C1 segment of cervical spinal cord (tissue), 14 donors: Measurements from ENCODE around the gene DHRS13.
"Not testable (repeated sequence)": the region's sequence is repeated elsewhere in the genome, so short reads cannot be mapped to it uniquely, and the experiment has no call there.

ENCODE experiments used
- DNase-seq, 14 donors: peaks; one replicate each; lab custom pipeline; 2025; lab: John Stamatoyannopoulos, UW

DHRS13 gene

GRCh38 chr17:28885363-28885762, 17.5 kb downstream of the DHRS13 start:
- no peak for DNase-seq

DNA sequence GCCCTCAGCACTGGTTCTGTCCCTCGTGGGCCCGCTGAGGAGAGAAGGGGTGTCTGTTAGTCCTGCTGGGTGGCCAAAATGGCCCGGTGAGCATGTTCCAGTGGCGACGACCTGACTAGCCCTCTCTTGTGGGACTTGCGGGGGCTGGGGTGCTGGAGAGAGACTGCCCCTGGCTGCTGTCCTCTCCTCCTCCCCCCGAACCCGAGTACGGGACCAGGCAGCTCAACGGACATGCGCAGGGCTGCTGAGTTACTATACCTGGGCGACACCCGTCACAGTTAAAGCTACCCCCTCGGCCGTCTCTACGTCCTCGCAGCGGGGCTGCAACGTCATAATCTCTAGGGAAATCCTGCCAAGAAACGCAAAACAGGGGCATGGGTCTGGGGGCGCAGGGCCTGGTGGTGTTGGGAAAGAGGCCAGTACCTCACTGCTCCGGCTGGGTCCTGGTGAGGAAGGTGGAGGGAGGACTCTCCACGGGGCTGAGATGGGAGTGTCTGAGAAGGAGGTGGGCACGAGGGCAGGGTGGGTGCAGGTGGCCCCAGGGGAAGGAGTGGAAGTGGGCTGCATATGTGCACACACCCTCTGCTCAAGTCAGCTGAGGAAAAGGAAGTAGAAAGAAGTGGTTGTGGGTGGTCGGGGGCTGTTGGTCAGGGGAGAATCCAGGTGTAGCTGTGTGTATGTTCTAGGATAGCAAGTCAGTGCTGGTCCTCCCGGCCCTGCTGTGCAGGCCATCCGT, 18.7 kb downstream of the DHRS13 start:
- no peak for DNase-seq

GRCh38 chr17:28882154-28882895, 20.6 kb downstream of the DHRS13 start:
- no peak for DNase-seq

DNA sequence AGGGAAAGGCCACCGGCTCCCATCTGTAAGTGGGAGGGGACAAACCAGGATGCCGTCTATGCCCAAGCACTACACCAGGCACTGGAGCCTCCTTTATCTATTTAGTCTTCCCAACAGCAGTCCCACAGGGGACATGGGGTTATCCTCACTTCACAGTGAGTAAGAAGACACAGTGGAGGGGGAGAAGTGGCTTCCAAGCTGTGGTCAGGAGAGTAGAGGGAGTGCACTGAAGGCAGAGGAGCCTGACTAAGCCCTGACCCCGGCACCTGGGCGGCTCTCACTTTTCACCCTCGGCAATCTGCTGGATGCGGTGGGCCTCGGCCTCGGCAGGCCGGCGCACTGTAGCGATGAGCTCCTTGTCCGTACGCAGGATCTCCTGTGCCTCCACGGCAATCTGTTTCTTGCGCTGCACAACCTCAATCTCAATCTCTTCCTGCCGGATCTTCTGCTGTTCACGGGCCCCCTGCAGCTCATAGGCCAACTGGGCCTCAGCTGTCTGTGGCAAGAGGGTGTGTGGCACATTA, 21.3 kb downstream of the DHRS13 start:
- no peak for DNase-seq

GRCh38 chr17:28880572-28880945, 22.3 kb downstream of the DHRS13 start:
- DNase-seq = no peak

DNA sequence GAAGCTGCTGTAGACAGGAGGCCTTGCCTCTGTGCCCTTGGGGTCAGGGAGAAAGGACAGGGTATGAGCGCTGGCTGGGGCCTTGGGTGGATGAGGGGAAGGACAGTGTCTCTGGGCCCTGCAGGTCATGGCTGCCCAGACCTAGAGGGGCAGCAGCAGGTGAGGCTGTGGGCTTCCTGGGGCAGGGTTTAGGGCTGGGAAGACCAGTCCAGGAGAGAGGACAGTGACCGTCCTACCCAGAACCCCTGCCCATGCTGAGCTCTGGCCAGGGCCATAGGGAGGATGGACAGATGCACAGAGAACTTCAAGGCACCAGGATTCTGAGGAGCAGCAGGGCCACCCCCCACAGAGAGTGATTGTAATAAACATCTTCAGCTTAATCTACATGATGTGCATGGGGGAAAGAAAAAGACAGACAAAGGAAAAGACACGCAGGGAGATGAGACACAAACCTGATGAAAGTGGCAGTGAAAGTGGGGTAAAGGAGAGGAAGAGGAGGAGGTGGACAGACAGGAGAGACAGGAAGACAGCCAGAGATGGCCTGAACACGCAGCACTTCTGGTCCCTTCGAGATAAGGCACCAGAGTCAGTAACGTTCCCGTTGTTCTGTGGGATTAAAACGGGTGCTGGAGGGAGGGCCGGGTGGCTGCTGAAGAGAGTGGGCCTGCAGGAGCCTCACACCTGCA, 22.9 kb downstream of the DHRS13 start:
- DNase-seq = no peak

- DNase-seq = no peak
Measured at GRCh38 chr17:28878981-28879380, 23.9 kb downstream of the DHRS13 start.

- no peak for DNase-seq
Measured at GRCh38 chr17:28878158-28878910, 24.5 kb downstream of the DHRS13 start.

DNA sequence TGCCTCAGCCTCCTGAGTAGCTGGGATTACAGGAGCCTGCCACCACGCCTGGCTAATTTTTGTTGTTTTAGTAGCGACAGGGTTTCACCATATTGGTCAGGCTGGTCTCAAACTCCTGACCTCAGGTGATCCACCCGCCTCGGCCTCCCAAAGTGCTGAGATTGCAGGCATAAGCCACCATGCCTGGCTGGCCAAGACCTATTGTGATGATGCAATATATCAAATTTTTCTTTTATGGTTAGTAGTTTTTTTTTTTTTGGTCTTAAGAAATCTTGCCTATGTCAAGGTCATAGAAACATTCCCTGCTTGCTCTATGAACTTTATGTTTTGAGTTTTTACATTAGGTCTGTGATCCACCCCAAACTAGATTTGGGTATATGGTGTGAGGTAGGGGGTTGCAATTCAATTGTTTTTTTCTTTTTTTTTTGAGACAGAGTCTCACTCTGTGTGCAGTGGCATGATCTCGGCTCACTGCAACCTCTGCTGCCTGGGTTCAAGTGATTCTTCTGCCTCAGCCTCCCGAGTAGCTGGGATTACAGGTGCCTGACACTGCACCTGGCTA, 25.6 kb downstream of the DHRS13 start:
- not testable (repeated sequence) for DNase-seq

DNA sequence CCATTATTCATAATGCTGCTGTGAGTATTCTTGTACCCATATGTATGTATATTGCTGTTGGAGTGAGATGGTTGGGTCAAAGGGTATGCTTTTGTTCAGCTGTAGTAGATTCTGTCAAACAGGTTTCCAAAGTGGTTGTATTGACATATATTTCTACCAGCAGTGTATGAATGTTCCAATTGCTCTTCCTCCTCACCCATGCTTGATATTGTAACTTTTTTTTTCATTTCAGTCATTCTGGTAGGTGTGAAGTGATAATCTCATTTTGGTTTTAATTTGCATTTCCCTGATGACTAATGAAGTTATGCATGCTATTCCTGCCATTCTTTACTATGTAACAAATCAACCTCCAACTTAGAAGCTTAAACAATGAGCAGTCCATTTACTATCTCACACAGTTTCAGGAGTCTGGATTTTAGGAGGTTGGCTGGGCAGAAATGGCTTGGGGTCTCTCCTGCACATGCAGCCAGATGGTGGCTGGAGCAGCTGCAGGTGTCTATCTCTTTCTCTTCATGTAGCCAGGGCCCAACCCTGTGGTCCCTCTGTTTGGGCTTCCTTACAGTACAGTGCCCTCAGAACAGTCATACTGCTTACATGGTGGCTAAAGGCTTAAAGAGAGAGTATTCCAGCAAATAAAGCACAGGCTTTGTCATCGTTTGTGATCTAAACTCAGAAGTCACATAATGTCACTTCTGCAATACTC, 26.9 kb downstream of the DHRS13 start:
- no peak for DNase-seq

DNA sequence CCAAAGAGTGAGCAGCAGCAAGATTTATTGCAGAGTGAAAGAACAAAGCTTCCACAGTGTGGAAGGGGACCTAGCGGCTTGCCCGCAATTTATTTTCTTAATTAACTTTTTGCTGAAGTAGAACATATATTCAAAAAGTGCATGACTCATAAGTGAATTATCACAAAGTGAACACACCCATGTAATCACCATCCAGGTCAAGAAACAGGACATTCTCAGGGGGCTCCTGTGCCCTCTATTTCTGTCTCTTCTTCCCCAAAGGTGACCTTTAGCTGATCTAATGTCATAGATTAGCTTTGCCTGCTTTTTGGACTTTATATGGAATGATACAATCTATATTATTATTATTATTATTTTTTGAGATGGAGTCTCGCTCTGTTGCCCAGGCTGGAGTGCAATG, 28.1 kb downstream of the DHRS13 start:
- DNase-seq = no peak

- DNase-seq = no peak
Measured at GRCh38 chr17:28873839-28874238, 29.0 kb downstream of the DHRS13 start.

GRCh38 chr17:28871056-28871579, 31.8 kb downstream of the DHRS13 start:
- no peak for DNase-seq

DNA sequence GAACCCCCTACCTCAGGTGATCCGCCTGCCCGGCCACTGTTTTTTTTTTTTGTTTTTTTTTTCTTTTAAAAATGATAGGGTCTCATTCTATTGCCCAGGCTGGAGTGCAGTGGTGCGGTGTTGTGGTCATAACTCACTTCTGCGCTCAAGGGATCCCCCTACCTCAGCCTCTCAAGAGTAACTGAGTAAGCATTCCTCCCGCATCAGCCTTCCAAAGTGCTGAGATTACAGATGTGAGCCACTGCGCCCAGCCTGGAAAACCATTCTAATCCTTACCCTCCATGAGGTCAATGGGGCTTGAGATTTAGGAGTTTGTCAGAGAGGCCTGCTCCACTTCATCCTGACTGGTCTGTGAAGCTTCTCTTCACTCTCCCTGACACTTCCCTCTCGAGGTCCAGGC, 35.6 kb downstream of the DHRS13 start:
- no peak for DNase-seq

DNA sequence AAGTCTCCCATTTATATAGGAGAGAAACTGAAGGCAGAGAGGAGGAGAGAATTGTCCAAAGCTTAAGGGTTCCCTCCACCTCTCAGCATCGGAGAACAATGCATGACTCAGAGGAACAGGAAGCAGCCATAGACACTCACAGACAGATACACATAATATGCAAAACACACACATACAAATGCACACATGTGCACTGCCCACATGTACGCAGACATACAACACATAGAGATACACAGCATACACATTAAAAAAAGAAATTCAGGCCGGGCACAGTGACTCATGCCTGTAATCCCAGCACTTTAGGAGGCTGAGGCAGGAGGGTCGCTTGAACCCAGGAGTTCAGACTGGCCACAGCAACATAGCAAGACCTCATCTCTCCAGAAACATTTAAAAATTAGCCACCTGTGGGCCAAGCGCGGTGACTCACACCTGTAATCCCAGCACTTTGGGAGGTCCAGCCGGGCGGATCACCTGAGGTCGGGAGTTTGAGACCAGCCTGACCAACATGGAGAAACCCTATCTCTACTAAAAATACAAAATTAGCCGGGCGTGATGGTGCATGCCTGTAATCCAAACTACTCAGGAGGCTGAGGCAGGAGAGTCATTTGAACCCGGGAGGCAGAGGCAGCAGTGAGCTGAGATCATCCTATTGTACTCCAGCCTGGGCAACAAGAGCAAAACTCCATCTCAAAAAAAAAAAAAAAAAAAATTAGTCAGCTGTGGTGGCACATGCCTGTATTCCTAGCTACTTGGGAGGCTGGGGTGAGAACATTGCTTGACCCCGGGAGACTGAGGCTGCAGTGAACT, 36.7 kb downstream of the DHRS13 start:
- DNase-seq = no peak

DNA sequence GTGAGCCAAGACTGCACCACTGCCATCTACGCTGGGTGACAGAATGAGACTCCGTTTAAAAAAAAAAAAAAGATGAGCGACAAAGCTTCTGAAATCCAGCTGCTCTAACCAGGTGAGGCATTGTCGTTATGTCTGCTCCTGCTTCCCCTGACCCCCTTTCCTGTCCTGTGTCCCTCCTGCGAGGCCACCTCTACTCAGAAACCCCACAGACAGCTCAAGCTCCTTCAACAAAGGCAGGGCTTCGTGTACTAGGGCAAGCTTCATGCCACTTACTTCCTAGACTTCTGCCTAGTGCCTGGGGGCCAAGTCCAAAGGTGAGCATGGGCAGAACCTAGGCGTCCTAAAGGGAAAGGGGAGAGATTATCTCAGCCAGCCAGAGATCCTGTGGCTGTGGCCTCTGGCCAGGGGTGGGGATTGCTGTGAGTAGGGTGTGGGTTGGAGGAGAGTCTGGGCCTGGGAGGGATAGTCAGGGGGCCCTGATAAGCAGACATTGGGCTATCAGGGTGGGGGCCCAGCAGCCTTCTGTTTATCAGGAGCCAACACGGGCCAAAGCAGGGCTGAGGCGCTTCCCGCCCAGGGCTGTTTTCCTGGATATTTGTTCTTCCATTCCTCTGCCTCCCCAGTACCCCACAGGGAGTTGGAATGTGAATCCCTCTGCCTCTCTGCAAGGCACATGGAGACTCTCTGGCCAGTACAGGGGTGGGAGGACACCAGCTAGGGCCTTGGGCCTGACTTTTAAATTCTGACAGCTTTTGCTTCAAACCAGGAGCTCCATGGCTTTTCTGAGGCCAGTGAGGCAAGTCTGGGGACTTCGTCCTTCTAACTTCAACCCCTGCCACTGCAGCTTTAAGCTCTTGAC, 37.7 kb downstream of the DHRS13 start:
- no peak for DNase-seq

- no peak for DNase-seq
Measured at GRCh38 chr17:28863953-28864352, 38.9 kb downstream of the DHRS13 start.

DNA sequence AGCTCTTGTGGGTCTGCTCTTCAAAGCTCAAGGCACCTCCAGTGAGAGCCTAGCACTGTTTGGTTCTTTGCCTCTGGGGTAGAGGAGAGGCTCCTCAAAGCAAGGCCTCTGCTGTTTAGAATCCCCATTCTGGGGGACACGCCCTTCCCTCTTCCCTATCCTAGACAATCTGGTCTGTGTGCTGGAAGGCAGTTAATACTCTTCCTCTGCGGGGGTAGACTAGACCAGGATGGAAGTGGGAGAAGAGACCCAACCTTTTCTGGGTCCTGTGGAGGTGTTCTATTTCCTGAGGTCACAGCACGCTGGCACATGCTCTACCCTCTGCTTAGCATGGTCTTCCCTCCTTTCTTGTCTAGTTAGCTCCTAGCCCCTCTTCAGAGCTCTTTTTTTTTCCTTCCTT, 40.3 kb downstream of the DHRS13 start:
- DNase-seq = no peak
